Stomach (tissue), 9 donors: Measurements from ENCODE around the gene HDHD3. TPM values are rescaled to one million over a fixed set of nuclear protein-coding genes. Genes with fewer than 3 reads are reported as not detected.
A peak's percentile ranks its signal among the peaks of the same experiment; 100 is the strongest.

ENCODE experiments used
- DNase-seq, 2 donors: peaks; one replicate each; pipeline versions ENCODE4 v3.0.0 to v3.0.0-alpha.2; 2013 to 2019
- H3K27ac ChIP-seq, 5 donors: fragments of 200-600 bp in 4 of 5; sonication (generic) in 4 of 5; one replicate each; pipeline ENCODE4 v1.5.1; 2013 to 2019; ENCODE audit warnings: mild to moderate bottlenecking in 1 of 5, moderate library complexity in 1 of 5
- H3K27me3 ChIP-seq, 3 donors: fragments of 200-600 bp; sonication (generic); one replicate each; pipeline ENCODE4 v1.5.1; 2017 to 2019; ENCODE audit warnings: mixed run types in 1 of 3
- H3K36me3 ChIP-seq, 4 donors: fragments of 200-600 bp; sonication (generic); 1 replicate in 3 of 4; 2 replicates in 1 of 4; pipeline ENCODE4 v1.5.1; 2016 to 2019
- H3K4me1 ChIP-seq, 4 donors: fragments of 200-600 bp; sonication (generic); one replicate each; pipeline ENCODE4 v1.5.1; 2016 to 2019
- H3K4me3 ChIP-seq, 4 donors: fragments of 200-600 bp; sonication (generic) in 3 of 4; one replicate each; pipeline ENCODE4 v1.5.1; 2016 to 2019; ENCODE audit warnings: mild to moderate bottlenecking in 1 of 4
- H3K9me3 ChIP-seq, 4 donors: fragments of 200-600 bp; sonication (generic); one replicate each; pipeline ENCODE4 v1.5.1; 2016 to 2019
- CTCF ChIP-seq, 7 experiments: fragments of 450-650 bp in 4 of 7; fragments of 200-600 bp in 3 of 7; sonication (generic) in 3 of 7; IDR thresholded peaks; one replicate each; pipeline ENCODE4 v1.5.1; 2016 to 2019; ENCODE audit warnings: antibody characterized with exemption in 7 of 7, control low read depth in 2 of 7, mild to moderate bottlenecking in 1 of 7
- EP300 ChIP-seq: sonication (generic); formaldehyde crosslinking; IDR thresholded peaks from one replicate; pipeline ENCODE4 v1.6.1; 2017; ENCODE audit warnings: antibody characterized with exemption
- POLR2A ChIP-seq, 4 donors: fragments of 450-650 bp; IDR thresholded peaks; one replicate each; pipeline ENCODE4 v1.6.1; 2016; ENCODE audit warnings: antibody characterized with exemption in 4 of 4, control low read depth in 2 of 4, mild to moderate bottlenecking in 1 of 4, moderate library complexity in 1 of 4
- POLR2AphosphoS5 ChIP-seq, 3 donors: sonication (generic); formaldehyde crosslinking; IDR thresholded peaks; one replicate each; pipeline ENCODE4 v1.6.1; 2016; ENCODE audit warnings: antibody characterized with exemption in 3 of 3
- WGBS, 5 donors: extraction: QIAGEN DNeasy Blood & Tissue Kit in 3 of 5; methylation state at CpG; one replicate each; pipeline versions ENCODE4 v1.1.5 to v1.1.7; 2013 to 2018; 5-methylcytosine and 5-hydroxymethylcytosine counted together
- intact Hi-C: fragments of 100-400 bp; cut with DNase I; formaldehyde crosslinking; loops from one replicate; pipeline ENCODE4 v1.15.1; 2023; ENCODE audit warnings: low total_unique reads
- polyA plus RNA-seq, 3 donors: library from polyadenylated mRNA; stranded (reverse); fragments of 200-250 nt; gene quantifications; one replicate each; pipeline ENCODE4 v1.2.3, GENCODE V29; 2013
- total RNA-seq, 5 donors: library from RNA; depleted of rRNA; stranded (reverse); fragments of >200 nt; gene quantifications; one replicate each; pipeline versions ENCODE4 v1.1.0 to v1.2.3, GENCODE V29; 2014 to 2016
- donor health status: healthy with polysubstance abuse.
- donor health status: Bipolar disorder and iron deficiency.
- donor health status: healthy.

Gene HDHD3
- total and polyA plus RNA-seq, 8 donors: 41.3 to 120 (median 66.7) TPM

GRCh38 chr9:113359385-113359784 lies 17.4 kb downstream of the HDHD3 start:
- TF ChIP-seq EP300 (no peak), POLR2A (IDR thresholded peaks at IDR 0.05) (no peak), CTCF (IDR thresholded peaks at IDR 0.05) (no peak), POLR2AphosphoS5 (IDR thresholded peaks at IDR 0.05) (no peak)
- peak in 1 of 2 donors; percentile 41 for DNase-seq
- no peaks in the 10 kb centered on the region for H3K9me3 ChIP-seq
- intact Hi-C loops: no loop called here
- H3K27me3 ChIP-seq: no peaks in the 10 kb centered on the region
- peaks cover 0 to 21% (median 2%) of the 10 kb centered on the region in 4 donors for H3K36me3 ChIP-seq
- 70 to 97% (median 81%) methylated on average over 1 of the region's 1 CpG for WGBS, 5 donors
- no peak overlapping the region for H3K4me3 ChIP-seq
- H3K4me1 ChIP-seq: peaks cover 0 to 30% (median 7%) of the 10 kb centered on the region in 4 donors
- no peak overlapping the region for H3K27ac ChIP-seq

GRCh38 chr9:113356686-113357292 lies 20.0 kb downstream of the HDHD3 start:
- Histone ChIP-seq H3K27ac (peak overlapping the region in 2 of 5 donors; percentile 29 to 33), H3K9me3 (no peaks in the 10 kb centered on the region), H3K36me3 (peaks cover 0 to 17% (median 2%) of the 10 kb centered on the region in 4 donors), H3K4me3 (no peak overlapping the region), H3K4me1 (peaks cover 0 to 33% (median 9%) of the 10 kb centered on the region in 4 donors), H3K27me3 (no peaks in the 10 kb centered on the region)
- DNase-seq: no peak
- intact Hi-C loops: no loop called here
- TF ChIP-seq CTCF (IDR thresholded peaks at IDR 0.05) (no peak), POLR2AphosphoS5 (IDR thresholded peaks at IDR 0.05) (no peak), EP300 (no peak), POLR2A (IDR thresholded peaks at IDR 0.05) (no peak)
- WGBS, 5 donors: 35 to 51% (median 43%) methylated on average over 7 of the region's 7 CpGs

- no peak for TF ChIP-seq EP300
- no peak for TF ChIP-seq POLR2AphosphoS5 (IDR thresholded peaks at IDR 0.05)
- peak in 1 of 7 experiments; percentile 7 for TF ChIP-seq CTCF (IDR thresholded peaks at IDR 0.05)
- intact Hi-C loops: no loop called here
Observed at GRCh38 chr9:113355040-113355596, 21.7 kb downstream of the HDHD3 start.

GRCh38 chr9:113352411-113352810 lies 24.4 kb downstream of the HDHD3 start:
- 64 to 79% (median 71%) methylated on average over 1 of the region's 1 CpG for WGBS, 5 donors
- DNase-seq: no peak

More at GRCh38 chr9:113355040-113355596, 21.7 kb downstream of the HDHD3 start:
- no peak for DNase-seq
- Histone ChIP-seq H3K4me1 (peaks cover 2 to 39% (median 26%) of the 10 kb centered on the region in 4 donors), H3K9me3 (no peaks in the 10 kb centered on the region), H3K27ac (no peak overlapping the region), H3K36me3 (peaks cover 0 to 17% (median 2%) of the 10 kb centered on the region in 4 donors), H3K27me3 (peaks cover 0 to 11% (median 0%) of the 10 kb centered on the region in 3 donors), H3K4me3 (no peak overlapping the region)
- WGBS, 5 donors: 81 to 94% (median 90%) methylated on average over 4 of the region's 4 CpGs

More at GRCh38 chr9:113352411-113352810, 24.4 kb downstream of the HDHD3 start:
- H3K9me3 ChIP-seq: no peaks in the 10 kb centered on the region
- intact Hi-C loops: no loop called here
- no peak overlapping the region for H3K4me3 ChIP-seq
- no peak overlapping the region for H3K27ac ChIP-seq
- H3K4me1 ChIP-seq: peaks cover 5 to 39% (median 27%) of the 10 kb centered on the region in 4 donors
- peaks cover 0 to 19% (median 0%) of the 10 kb centered on the region in 3 donors for H3K27me3 ChIP-seq
- peaks cover 0 to 12% (median 2%) of the 10 kb centered on the region in 4 donors for H3K36me3 ChIP-seq
- TF ChIP-seq CTCF (IDR thresholded peaks at IDR 0.05) (no peak), POLR2A (IDR thresholded peaks at IDR 0.05) (no peak), POLR2AphosphoS5 (IDR thresholded peaks at IDR 0.05) (no peak), EP300 (no peak)
